ENCODE results near the gene MAVS.
"Not testable (repeated sequence)": the region's sequence is repeated elsewhere in the genome, so short reads cannot be mapped to it uniquely, and the experiment has no call there.

The MAVS gene

DNA sequence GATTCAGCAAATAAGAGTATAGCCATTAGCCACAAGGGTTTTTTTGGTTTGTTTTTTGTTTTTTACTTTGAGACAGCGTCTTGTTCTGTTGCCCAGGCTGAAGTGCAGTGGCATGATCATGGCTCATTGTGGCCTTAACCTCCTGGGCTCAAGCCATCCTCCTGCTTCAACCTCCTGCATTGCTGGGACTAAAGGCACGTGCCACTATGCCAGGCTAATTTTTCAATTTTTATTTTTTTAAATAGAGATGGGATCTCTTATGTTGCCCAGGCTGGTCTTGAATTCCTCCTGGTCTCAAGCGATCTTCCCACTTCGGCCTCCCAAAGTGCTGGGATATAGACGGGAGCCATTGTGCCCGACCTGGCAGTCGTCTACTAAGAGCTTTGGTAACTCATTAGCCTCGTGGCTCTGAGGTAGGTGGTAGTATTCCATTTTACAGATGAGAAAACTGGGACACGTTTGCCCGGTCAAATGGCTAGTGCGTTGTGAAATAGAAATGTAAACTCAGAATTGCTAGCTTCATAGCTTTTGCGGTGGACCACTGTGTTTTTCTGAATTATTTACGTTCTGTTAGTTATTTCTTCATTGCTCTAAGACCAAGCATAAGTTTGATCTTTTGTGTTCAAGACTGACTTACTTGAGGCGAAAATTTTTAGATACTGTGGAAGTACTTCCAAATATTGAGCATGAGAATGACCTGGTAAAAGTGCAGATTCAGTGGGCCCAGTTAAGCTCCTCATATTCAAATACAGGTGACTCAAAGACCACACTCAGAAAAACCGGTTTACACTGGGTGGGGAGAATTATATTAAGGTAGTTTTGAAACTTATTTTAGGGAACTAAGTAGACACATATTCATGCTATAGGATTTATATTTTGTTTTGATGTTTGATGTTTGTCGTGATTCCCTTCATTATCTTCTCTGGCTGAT lies 44.6 kb downstream of the MAVS start:
- no peaks in the 10 kb centered on the region for H3K9me3 ChIP-seq (ENCODE audit: control insufficient read depth, low read length)
- H3K27me3 ChIP-seq (replicated peaks; ENCODE audit: control insufficient read depth, insufficient read depth, low read length): no peaks in the 10 kb centered on the region
- peak overlapping the region; percentile 94 for H3K9ac ChIP-seq (ENCODE audit: low read length)
- peaks cover 46% of the 10 kb centered on the region for H3K4me1 ChIP-seq (ENCODE audit: control insufficient read depth, insufficient read depth, low read length)
- H3K4me3 ChIP-seq (ENCODE audit: low read length): peak overlapping the region; percentile 85
- H3K36me3 ChIP-seq (ENCODE audit: control insufficient read depth, insufficient read depth, low read length, severe bottlenecking): no peaks in the 10 kb centered on the region
- no peak for DNase-seq (ENCODE audit: low read depth)

GRCh38 chr20:3894796-3895195 lies 48.2 kb downstream of the MAVS start:
- no peaks in the 10 kb centered on the region for H3K27me3 ChIP-seq (replicated peaks; ENCODE audit: control insufficient read depth, insufficient read depth, low read length)
- no peak overlapping the region for H3K4me3 ChIP-seq (ENCODE audit: low read length)
- peaks cover 57% of the 10 kb centered on the region for H3K4me1 ChIP-seq (ENCODE audit: control insufficient read depth, insufficient read depth, low read length)
- no peak overlapping the region for H3K9ac ChIP-seq (ENCODE audit: low read length)
- no peaks in the 10 kb centered on the region for H3K36me3 ChIP-seq (ENCODE audit: control insufficient read depth, insufficient read depth, low read length, severe bottlenecking)
- H3K9me3 ChIP-seq (ENCODE audit: control insufficient read depth, low read length): no peaks in the 10 kb centered on the region
- no peak for DNase-seq (ENCODE audit: low read depth)

DNA sequence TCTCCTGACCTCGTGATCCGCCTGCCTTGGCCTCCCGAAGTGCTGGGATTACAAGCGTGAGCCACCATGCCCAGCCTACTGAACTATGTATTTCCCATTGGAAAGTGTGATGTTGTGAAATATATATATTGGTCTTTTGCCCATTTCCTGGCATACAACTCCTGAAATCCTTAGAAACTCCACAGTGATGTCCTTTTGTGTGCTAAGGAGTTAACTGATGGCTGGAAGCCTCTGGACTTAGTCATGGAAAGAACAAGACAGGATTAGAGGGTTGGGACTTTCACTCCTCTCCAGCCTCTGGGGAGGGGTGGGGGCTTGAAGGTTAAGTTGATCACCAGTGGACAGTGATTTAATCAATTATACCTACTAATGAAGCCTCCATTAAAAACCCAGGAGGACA lies 49.7 kb downstream of the MAVS start:
- Histone ChIP-seq H3K9me3 (ENCODE audit: control insufficient read depth, low read length) (no peaks in the 10 kb centered on the region), H3K4me3 (ENCODE audit: low read length) (peak overlapping the region; percentile 33), H3K9ac (ENCODE audit: low read length) (no peak overlapping the region), H3K36me3 (ENCODE audit: control insufficient read depth, insufficient read depth, low read length, severe bottlenecking) (no peaks in the 10 kb centered on the region), H3K4me1 (ENCODE audit: control insufficient read depth, insufficient read depth, low read length) (peaks cover 58% of the 10 kb centered on the region), H3K27me3 (replicated peaks; ENCODE audit: control insufficient read depth, insufficient read depth, low read length) (no peaks in the 10 kb centered on the region)
- DNase-seq (ENCODE audit: low read depth): peak; percentile 17

DNA sequence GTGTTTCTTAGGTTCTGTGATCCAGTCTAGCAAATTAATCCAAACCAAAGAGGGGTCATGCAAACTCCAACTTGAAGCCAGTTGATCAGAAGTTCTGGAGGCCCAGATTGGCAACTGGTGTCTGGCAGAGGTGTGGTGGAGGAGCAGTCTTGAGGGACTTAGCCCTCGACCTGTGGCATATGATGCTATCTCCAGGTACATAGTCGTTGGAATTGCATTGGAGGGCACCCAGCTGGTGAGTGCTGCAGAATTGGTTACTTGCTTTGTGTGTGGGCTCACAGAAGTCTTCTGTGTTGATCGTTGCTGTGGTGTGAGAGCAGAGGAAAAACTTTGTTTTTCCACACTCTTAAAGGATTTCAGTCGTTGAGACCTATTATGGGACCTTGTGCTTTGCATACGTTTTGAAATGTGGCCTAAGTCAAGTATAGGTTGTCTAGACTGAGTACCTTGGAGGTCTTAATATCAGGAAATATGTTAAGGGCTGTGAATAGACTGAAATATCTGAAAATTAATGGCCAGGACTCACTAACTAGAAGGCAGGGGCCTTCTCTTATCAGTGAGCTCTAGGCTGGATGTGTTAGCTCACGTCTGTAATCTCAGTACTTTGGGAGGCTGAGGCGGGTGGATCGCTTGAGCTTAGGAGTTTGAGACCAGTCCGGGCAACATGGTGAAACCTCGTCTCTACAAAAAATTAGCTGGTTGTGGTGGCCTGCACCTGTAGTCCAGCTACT lies 50.4 kb downstream of the MAVS start:
- Histone ChIP-seq H3K9ac (ENCODE audit: low read length) (no peak overlapping the region), H3K9me3 (ENCODE audit: control insufficient read depth, low read length) (no peaks in the 10 kb centered on the region), H3K27me3 (replicated peaks; ENCODE audit: control insufficient read depth, insufficient read depth, low read length) (no peaks in the 10 kb centered on the region), H3K36me3 (ENCODE audit: control insufficient read depth, insufficient read depth, low read length, severe bottlenecking) (no peaks in the 10 kb centered on the region), H3K4me3 (ENCODE audit: low read length) (peak overlapping the region; percentile 33), H3K4me1 (ENCODE audit: control insufficient read depth, insufficient read depth, low read length) (peaks cover 57% of the 10 kb centered on the region)
- DNase-seq (ENCODE audit: low read depth): no peak

- not testable (repeated sequence) for H3K27me3 ChIP-seq (replicated peaks; ENCODE audit: control insufficient read depth, insufficient read depth, low read length); H3K4me3 ChIP-seq (ENCODE audit: low read length); H3K9me3 ChIP-seq (ENCODE audit: control insufficient read depth, low read length); H3K9ac ChIP-seq (ENCODE audit: low read length); H3K36me3 ChIP-seq (ENCODE audit: control insufficient read depth, insufficient read depth, low read length, severe bottlenecking); DNase-seq (ENCODE audit: low read depth)
- H3K4me1 ChIP-seq (ENCODE audit: control insufficient read depth, insufficient read depth, low read length): peaks cover 55% of the 10 kb centered on the region
Observed at GRCh38 chr20:3898181-3898580, 51.5 kb downstream of the MAVS start.

- Histone ChIP-seq H3K4me1 (ENCODE audit: control insufficient read depth, insufficient read depth, low read length) (peaks cover 52% of the 10 kb centered on the region), H3K9ac (ENCODE audit: low read length) (no peak overlapping the region), H3K27me3 (replicated peaks; ENCODE audit: control insufficient read depth, insufficient read depth, low read length) (no peaks in the 10 kb centered on the region), H3K36me3 (ENCODE audit: control insufficient read depth, insufficient read depth, low read length, severe bottlenecking) (no peaks in the 10 kb centered on the region), H3K9me3 (ENCODE audit: control insufficient read depth, low read length) (no peaks in the 10 kb centered on the region), H3K4me3 (ENCODE audit: low read length) (no peak overlapping the region)
- DNase-seq (ENCODE audit: low read depth): no peak
Observed at GRCh38 chr20:3898639-3899038, 52.0 kb downstream of the MAVS start.

- Histone ChIP-seq H3K36me3 (ENCODE audit: control insufficient read depth, insufficient read depth, low read length, severe bottlenecking) (no peaks in the 10 kb centered on the region), H3K9me3 (ENCODE audit: control insufficient read depth, low read length) (no peaks in the 10 kb centered on the region), H3K4me1 (ENCODE audit: control insufficient read depth, insufficient read depth, low read length) (peaks cover 61% of the 10 kb centered on the region), H3K4me3 (ENCODE audit: low read length) (no peak overlapping the region), H3K9ac (ENCODE audit: low read length) (no peak overlapping the region), H3K27me3 (replicated peaks; ENCODE audit: control insufficient read depth, insufficient read depth, low read length) (no peaks in the 10 kb centered on the region)
- no peak for DNase-seq (ENCODE audit: low read depth)
Observed at GRCh38 chr20:3900187-3900604, 53.6 kb downstream of the MAVS start.

DNA sequence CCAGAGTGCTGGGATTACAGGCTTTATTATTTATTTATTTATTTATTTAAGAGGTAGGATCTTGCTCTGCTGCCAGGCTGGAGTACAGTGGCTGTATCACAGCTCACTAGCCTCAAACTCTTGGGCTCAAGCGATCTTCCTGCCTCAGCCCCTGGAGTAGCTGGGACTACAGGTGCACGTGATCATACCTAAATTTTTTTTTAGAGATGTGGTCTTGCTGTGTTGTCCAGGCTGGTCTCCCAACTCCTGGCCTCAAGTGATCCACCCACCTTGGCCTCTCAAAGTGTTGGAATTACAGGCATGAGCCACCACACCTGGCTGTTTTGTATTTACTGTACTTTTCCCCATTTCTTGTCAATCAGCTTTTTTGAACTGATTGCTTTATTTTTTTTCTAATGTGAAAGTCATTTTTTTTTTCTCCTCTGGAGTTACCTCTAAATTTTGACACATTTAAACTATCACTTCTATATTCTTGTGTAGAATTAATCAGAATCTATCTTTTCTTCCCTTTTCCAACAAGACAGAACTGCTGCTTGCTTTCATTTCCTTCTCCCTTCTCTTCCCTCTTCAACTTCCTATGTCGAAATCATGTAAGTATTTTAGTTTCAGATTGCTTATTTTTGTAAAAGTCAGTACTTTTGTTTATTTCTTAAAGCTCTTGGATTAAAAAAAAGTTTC lies 54.5 kb downstream of the MAVS start:
- H3K27me3 ChIP-seq (replicated peaks; ENCODE audit: control insufficient read depth, insufficient read depth, low read length): no peaks in the 10 kb centered on the region
- H3K9ac ChIP-seq (ENCODE audit: low read length): peak overlapping the region; percentile 41
- H3K9me3 ChIP-seq (ENCODE audit: control insufficient read depth, low read length): no peaks in the 10 kb centered on the region
- DNase-seq (ENCODE audit: low read depth): peak; percentile 69
- peaks cover 55% of the 10 kb centered on the region for H3K4me1 ChIP-seq (ENCODE audit: control insufficient read depth, insufficient read depth, low read length)
- H3K36me3 ChIP-seq (ENCODE audit: control insufficient read depth, insufficient read depth, low read length, severe bottlenecking): no peaks in the 10 kb centered on the region
- H3K4me3 ChIP-seq (ENCODE audit: low read length): peak overlapping the region; percentile 61

DNA sequence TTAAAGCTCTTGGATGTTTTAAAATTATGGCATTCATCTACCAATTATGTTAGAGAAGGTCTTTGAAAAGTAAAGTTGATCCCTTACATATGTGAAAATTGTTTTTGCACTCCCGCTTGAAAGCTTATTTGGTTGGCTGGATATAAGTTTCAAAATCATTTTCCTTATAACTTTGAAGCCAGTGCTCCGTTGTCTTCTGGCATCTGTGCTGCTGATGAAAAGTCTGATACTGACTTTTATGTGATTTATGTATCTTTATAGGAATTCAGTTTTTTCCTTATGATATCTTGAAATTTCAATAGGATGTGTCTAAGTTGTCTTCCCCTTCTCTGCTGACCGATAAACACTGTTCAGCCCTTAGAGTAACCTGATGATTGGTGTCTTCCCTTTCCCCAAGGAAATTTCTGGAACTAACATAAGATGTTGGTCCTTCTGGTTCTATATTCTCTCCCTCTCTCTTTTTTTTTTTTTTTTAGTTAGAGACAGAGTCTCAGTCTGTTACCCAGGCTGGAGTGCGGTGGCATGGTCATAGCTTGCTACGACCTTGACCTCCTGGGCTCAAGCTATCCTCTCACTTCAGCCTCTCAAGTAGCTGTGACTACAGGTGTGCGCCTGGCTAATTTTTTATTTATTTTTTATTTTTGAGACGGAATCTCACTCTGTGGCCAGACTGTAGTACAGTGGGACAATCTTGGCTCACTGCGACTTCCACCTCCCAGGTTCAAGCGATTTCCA lies 55.2 kb downstream of the MAVS start:
- DNase-seq (ENCODE audit: low read depth): peak; percentile 55
- Histone ChIP-seq H3K4me1 (ENCODE audit: control insufficient read depth, insufficient read depth, low read length) (peaks cover 48% of the 10 kb centered on the region), H3K36me3 (ENCODE audit: control insufficient read depth, insufficient read depth, low read length, severe bottlenecking) (no peaks in the 10 kb centered on the region), H3K9me3 (ENCODE audit: control insufficient read depth, low read length) (no peaks in the 10 kb centered on the region), H3K27me3 (replicated peaks; ENCODE audit: control insufficient read depth, insufficient read depth, low read length) (no peaks in the 10 kb centered on the region), H3K4me3 (ENCODE audit: low read length) (peak overlapping the region; percentile 61), H3K9ac (ENCODE audit: low read length) (peak overlapping the region; percentile 41)

DNA sequence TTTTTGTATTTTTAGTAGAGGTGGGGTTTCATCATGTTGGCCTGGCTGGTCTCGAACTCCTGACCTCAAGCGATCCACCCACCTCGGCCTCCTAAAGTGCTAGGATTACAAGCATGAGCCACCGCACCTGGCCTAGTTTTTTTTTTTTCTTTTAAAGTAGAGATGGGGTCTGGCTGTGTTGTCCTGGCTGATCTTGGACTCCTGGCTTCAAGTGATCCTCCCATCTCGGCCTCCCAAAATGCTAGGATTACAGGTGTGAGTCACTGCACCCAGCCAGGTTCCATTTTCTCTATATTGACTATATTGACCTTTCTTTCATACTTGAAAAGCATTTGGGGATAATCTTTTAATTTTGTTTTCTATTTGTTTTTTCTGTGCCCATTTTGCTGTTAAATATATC lies 55.8 kb downstream of the MAVS start:
- Histone ChIP-seq H3K36me3 (ENCODE audit: control insufficient read depth, insufficient read depth, low read length, severe bottlenecking) (no peaks in the 10 kb centered on the region), H3K4me1 (ENCODE audit: control insufficient read depth, insufficient read depth, low read length) (peaks cover 46% of the 10 kb centered on the region), H3K9me3 (ENCODE audit: control insufficient read depth, low read length) (no peaks in the 10 kb centered on the region), H3K4me3 (ENCODE audit: low read length) (peak overlapping the region; percentile 61), H3K9ac (ENCODE audit: low read length) (no peak overlapping the region), H3K27me3 (replicated peaks; ENCODE audit: control insufficient read depth, insufficient read depth, low read length) (no peaks in the 10 kb centered on the region)
- no peak for DNase-seq (ENCODE audit: low read depth)
